Measurements from ENCODE around the gene SLC6A9. TPM values are rescaled to one million over a fixed set of nuclear protein-coding genes. Genes with fewer than 3 reads are reported as not detected.

The SLC6A9 gene
- total RNA-seq, 6 donors from 2014 or later, result 5.6 to 23.1 (median 19.5) TPM

DNA sequence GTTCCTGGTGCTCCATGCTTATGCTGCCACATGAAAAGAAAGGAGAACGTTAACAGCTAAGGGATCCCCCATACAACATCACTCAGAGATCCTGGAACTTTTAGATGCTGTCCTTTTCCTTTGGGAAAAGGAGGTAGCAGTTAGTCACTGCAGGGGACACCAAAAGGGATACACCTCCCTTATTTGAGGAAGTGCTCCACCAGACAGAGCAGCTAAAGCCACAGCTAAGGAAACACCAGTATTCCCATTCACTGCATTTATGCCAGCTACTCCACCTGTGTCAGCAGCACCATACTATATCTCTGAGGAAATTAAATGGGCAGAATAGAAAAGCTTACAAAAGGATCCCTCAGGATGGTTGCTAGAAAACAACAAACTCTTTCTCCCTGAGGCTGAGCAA is 26.0 kb upstream of the SLC6A9 start:
- ATAC-seq (ENCODE audit: low FRiP score in 2 of 2) (no peak), DNase-seq (no peak)
- TF ChIP-seq POLR2A (IDR thresholded peaks at IDR 0.05) (no peak), POLR2AphosphoS5 (IDR thresholded peaks at IDR 0.05) (no peak), EP300 (IDR thresholded peaks at IDR 0.05) (no peak), CTCF (IDR thresholded peaks at IDR 0.05) (no peak)
- Histone ChIP-seq H3K9me3 (no peaks in the 10 kb centered on the region), H3K27ac (no peak overlapping the region), H3K4me3 (no peak overlapping the region), H3K4me1 (peaks cover 0 to 4% (median 0%) of the 10 kb centered on the region in 4 donors), H3K36me3 (no peaks in the 10 kb centered on the region), H3K27me3 (no peaks in the 10 kb centered on the region)
- WGBS, 2 donors, result 77 to 89% methylated on average over 1 of the region's 1 CpG

DNA sequence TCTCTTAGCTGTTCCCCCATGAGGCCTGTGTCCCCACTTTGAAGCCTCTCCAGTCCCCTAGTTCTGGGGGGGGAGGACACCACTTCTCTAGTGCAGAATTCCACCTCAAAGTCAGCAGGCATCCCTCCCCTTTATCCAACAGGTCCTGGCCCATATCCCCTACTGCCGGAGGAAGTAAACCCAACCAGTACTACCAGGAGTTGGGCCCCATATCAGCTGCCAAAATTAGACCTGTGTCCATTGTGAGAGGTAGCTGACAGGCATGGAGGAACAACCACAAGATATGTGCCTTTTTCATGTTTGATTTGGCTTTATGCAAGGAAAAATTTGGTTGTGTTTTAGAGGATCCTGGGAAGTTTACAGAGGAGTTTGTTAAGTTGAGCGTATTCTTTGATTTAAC is 22.1 kb upstream of the SLC6A9 start:
- ATAC-seq (ENCODE audit: low FRiP score in 2 of 2), result no peak
- H3K4me1 ChIP-seq, result no peaks in the 10 kb centered on the region
- no peak for TF ChIP-seq POLR2A (IDR thresholded peaks at IDR 0.05)
- no peak for TF ChIP-seq EP300 (IDR thresholded peaks at IDR 0.05)
- TF ChIP-seq CTCF (IDR thresholded peaks at IDR 0.05), result no peak
- TF ChIP-seq POLR2AphosphoS5 (IDR thresholded peaks at IDR 0.05), result no peak
- no peaks in the 10 kb centered on the region for H3K27me3 ChIP-seq
- 90% methylated on average over 2 of the region's 2 CpGs for WGBS, 2 donors
- H3K36me3 ChIP-seq, result no peaks in the 10 kb centered on the region
- no peak overlapping the region for H3K4me3 ChIP-seq
- no peak for DNase-seq
- no peaks in the 10 kb centered on the region for H3K9me3 ChIP-seq
- no peak overlapping the region for H3K27ac ChIP-seq

- Histone ChIP-seq H3K36me3 (no peaks in the 10 kb centered on the region), H3K4me1 (peaks cover 0 to 10% (median 0%) of the 10 kb centered on the region in 4 donors), H3K27ac (no peak overlapping the region), H3K27me3 (no peaks in the 10 kb centered on the region), H3K4me3 (no peak overlapping the region), H3K9me3 (no peaks in the 10 kb centered on the region)
- TF ChIP-seq POLR2A (IDR thresholded peaks at IDR 0.05) (no peak), EP300 (IDR thresholded peaks at IDR 0.05) (no peak), POLR2AphosphoS5 (IDR thresholded peaks at IDR 0.05) (no peak), CTCF (IDR thresholded peaks at IDR 0.05) (no peak)
- no peak for ATAC-seq (ENCODE audit: low FRiP score in 2 of 2)
- no peak for DNase-seq
- WGBS, 2 donors, result 40 to 62% methylated on average over 1 to 3 of the region's 3 CpGs
These were observed 19.0 kb upstream of the SLC6A9 start for GRCh38 chr1:44050261-44050660.

DNA sequence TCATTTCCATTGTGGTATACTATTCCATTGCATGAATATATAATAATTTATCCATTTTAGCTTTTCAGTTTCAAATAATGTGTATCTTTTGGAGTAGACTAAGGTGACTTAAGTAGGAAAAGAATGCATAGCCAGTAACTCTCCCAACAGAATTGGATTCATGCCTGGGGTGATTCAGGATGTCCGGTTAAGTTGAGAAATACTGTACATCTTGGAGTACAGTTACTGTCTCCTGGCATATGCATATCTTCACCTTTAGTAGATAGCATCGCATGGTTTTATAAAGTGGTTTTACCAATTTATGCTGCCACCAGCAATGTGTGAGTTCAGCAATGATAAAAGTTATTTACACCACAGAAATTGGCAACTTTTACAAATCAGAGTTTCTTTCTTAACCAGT is 18.6 kb upstream of the SLC6A9 start:
- no peaks in the 10 kb centered on the region for H3K27me3 ChIP-seq
- 47 to 67% methylated on average over 2 of the region's 2 CpGs for WGBS, 2 donors
- no peaks in the 10 kb centered on the region for H3K9me3 ChIP-seq
- no peaks in the 10 kb centered on the region for H3K36me3 ChIP-seq
- TF ChIP-seq POLR2A (IDR thresholded peaks at IDR 0.05) (no peak), EP300 (IDR thresholded peaks at IDR 0.05) (no peak), POLR2AphosphoS5 (IDR thresholded peaks at IDR 0.05) (no peak), CTCF (IDR thresholded peaks at IDR 0.05) (no peak)
- DNase-seq (no peak), ATAC-seq (ENCODE audit: low FRiP score in 2 of 2) (peak in 1 of 2 donors; percentile 55)
- no peak overlapping the region for H3K27ac ChIP-seq
- H3K4me3 ChIP-seq, result no peak overlapping the region
- peaks cover 0 to 10% (median 0%) of the 10 kb centered on the region in 4 donors for H3K4me1 ChIP-seq

GRCh38 chr1:44048532-44049215 is 17.4 kb upstream of the SLC6A9 start:
- WGBS, 2 donors, result 67 to 70% methylated on average over 3 of the region's 3 CpGs
- Histone ChIP-seq H3K4me3 (peak overlapping the region in 1 of 4 donors; percentile 18), H3K36me3 (no peaks in the 10 kb centered on the region), H3K4me1 (peaks cover 0 to 10% (median 0%) of the 10 kb centered on the region in 4 donors), H3K27ac (peak overlapping the region in 2 of 4 donors; percentile 9 to 44), H3K9me3 (no peaks in the 10 kb centered on the region), H3K27me3 (no peaks in the 10 kb centered on the region)
- no peak for TF ChIP-seq POLR2A (IDR thresholded peaks at IDR 0.05)
- TF ChIP-seq POLR2AphosphoS5 (IDR thresholded peaks at IDR 0.05), result no peak
- no peak for TF ChIP-seq CTCF (IDR thresholded peaks at IDR 0.05)
- TF ChIP-seq EP300 (IDR thresholded peaks at IDR 0.05), result no peak
- DNase-seq (no peak), ATAC-seq (ENCODE audit: low FRiP score in 2 of 2) (no peak)

Data from upper lobe of left lung (tissue), 6 donors.